ENCODE results near the gene TGFBR1.

DNA sequence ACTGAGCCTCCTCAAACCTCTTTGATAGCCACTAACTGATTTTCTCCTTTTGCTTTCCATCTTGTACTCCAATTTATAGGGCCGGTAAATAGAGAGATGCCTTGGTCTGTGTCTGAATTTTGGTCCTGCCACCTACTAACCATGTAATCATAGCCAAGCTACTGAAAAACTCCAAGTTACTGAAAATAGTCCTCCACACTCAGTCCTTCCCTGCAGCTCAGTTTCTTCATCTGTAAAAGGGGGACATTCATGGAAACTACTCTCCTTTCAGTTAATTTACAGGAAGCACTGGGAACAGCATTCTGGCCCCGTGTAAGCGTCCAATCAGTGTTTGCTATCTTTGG lies 30.0 kb upstream of the TGFBR1 start:
- TF ChIP-seq, protein P1, sequence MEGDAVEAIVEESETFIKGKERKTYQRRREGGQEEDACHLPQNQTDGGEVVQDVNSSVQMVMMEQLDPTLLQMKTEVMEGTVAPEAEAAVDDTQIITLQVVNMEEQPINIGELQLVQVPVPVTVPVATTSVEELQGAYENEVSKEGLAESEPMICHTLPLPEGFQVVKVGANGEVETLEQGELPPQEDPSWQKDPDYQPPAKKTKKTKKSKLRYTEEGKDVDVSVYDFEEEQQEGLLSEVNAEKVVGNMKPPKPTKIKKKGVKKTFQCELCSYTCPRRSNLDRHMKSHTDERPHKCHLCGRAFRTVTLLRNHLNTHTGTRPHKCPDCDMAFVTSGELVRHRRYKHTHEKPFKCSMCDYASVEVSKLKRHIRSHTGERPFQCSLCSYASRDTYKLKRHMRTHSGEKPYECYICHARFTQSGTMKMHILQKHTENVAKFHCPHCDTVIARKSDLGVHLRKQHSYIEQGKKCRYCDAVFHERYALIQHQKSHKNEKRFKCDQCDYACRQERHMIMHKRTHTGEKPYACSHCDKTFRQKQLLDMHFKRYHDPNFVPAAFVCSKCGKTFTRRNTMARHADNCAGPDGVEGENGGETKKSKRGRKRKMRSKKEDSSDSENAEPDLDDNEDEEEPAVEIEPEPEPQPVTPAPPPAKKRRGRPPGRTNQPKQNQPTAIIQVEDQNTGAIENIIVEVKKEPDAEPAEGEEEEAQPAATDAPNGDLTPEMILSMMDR (tag by site-specific recombination; IDR thresholded peaks at IDR 0.05), result no peak
- no peak for TF ChIP-seq SETDB1 (IDR thresholded peaks at IDR 0.05; ENCODE audit: insufficient read length, low read length)
- TF ChIP-seq ZNF549 (tag by site-specific recombination; IDR thresholded peaks at IDR 0.05), result no peak

All from HEK293 (cell line).